HEK293T (cell line): ENCODE measurements around the gene PLEKHG4.

Experiments
- BHLHE40 ChIP-seq: fragments of 450-650 bp; IDR thresholded peaks from 2 replicates; pipeline ENCODE4 v1.6.1; 2016; ENCODE audit warnings: mild to moderate bottlenecking, moderate library complexity, borderline replicate concordance
- ELF4 ChIP-seq: fragments of 450-650 bp; IDR thresholded peaks from 2 replicates; pipeline ENCODE4 v1.6.1; 2017; ENCODE audit warnings: antibody characterized with exemption
- FOXA1 ChIP-seq: fragments of 450-650 bp; IDR thresholded peaks from 2 replicates; pipeline ENCODE4 v1.6.1; 2016; ENCODE audit warnings: mild to moderate bottlenecking
- FOXK2 ChIP-seq: fragments of 450-650 bp; IDR thresholded peaks from 2 replicates; pipeline ENCODE4 v1.6.1; 2016; ENCODE audit warnings: mild to moderate bottlenecking
- FOXM1 ChIP-seq: fragments of 450-650 bp; IDR thresholded peaks from 2 replicates; pipeline ENCODE4 v1.6.1; 2017; ENCODE audit warnings: mild to moderate bottlenecking, borderline replicate concordance
- HDGF ChIP-seq: fragments of 450-650 bp; IDR thresholded peaks from 2 replicates; pipeline ENCODE4 v1.6.1; 2017; ENCODE audit warnings: antibody characterized with exemption, borderline replicate concordance
- NFRKB ChIP-seq: fragments of 450-650 bp; IDR thresholded peaks from 2 replicates; pipeline ENCODE4 v1.6.1; 2016; ENCODE audit warnings: mild to moderate bottlenecking, moderate library complexity
- SP1 ChIP-seq: fragments of 450-650 bp; IDR thresholded peaks from 2 replicates; pipeline ENCODE4 v1.6.1; 2017
- SUZ12 ChIP-seq: fragments of 450-650 bp; IDR thresholded peaks from 2 replicates; pipeline ENCODE4 v1.6.1; 2016; ENCODE audit warnings: mild to moderate bottlenecking
- ZNF384 ChIP-seq: fragments of 450-650 bp; IDR thresholded peaks from 2 replicates; pipeline ENCODE4 v1.6.1; 2016
- TF ChIP-seq, protein P1 (sequence below): fragments of 450-650 bp; IDR thresholded peaks from 2 replicates; pipeline ENCODE4 v1.6.1; 2016

DNA sequence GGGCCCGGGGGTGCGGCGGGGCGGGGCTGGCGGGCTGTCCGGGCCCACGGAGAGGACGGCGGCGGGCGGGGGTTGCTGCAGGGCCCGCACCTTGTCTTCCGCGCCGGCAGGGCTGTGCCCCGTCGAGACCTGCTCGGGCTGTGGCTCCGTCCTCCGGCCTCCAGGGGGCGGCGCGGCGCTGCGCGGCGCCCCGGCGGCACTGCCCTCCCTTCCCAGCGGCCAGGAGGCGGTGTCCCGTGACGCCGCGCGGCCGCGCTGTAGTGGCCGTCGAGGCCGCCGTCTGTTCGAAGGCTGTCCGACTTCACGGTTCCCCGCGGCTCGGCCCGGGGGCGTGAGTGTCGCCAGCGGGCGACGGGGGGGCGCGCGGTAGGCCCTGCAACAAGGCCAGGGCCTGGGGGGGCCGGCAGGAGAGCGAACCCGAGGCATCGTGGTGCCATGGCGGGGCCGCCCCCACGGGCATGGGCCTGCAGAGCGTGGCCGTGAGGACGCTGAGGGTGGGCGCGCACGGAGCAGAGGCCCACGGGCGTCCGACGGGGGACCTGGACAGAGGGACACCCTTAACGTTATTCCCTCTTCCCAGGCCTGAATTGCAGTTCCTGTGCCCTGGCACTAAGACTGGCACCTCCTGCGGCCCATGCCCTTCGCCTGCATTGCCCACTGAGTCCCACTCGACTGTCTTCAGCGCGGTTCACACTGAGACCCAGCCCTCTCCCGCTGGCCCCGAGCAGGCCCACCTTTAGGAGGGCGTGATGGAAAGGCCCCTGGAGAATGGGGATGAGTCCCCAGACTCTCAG is at the start of gene PLEKHG4:
- no peak for TF ChIP-seq NFRKB
- TF ChIP-seq FOXA1, result no peak
- TF ChIP-seq ZNF384, result no peak
- TF ChIP-seq SP1, result no peak
- TF ChIP-seq FOXM1, result no peak
- no peak for TF ChIP-seq ELF4
- TF ChIP-seq FOXK2, result no peak
- TF ChIP-seq BHLHE40, result no peak
- TF ChIP-seq, protein P1, sequence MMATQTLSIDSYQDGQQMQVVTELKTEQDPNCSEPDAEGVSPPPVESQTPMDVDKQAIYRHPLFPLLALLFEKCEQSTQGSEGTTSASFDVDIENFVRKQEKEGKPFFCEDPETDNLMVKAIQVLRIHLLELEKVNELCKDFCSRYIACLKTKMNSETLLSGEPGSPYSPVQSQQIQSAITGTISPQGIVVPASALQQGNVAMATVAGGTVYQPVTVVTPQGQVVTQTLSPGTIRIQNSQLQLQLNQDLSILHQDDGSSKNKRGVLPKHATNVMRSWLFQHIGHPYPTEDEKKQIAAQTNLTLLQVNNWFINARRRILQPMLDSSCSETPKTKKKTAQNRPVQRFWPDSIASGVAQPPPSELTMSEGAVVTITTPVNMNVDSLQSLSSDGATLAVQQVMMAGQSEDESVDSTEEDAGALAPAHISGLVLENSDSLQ, result no peak
- no peak for TF ChIP-seq HDGF
- TF ChIP-seq SUZ12, result no peak
